CD14-positive monocyte (primary cell): ENCODE measurements around the gene SLC6A16. TPM values are rescaled to one million over a fixed set of nuclear protein-coding genes. Genes with fewer than 3 reads are reported as not detected.

ENCODE experiments used
- DNase-seq, 3 donors: peaks; one replicate each; pipeline ENCODE4 v3.0.0-alpha.2; 2011 to 2022
- H2AFZ ChIP-seq: 2 replicates; pipeline ENCODE4 v1.6.0; 2012; ENCODE audit warnings: mild to moderate bottlenecking, low read depth, low read length, inconsistent platforms; ENCODE audit not compliant: insufficient read depth, poor library complexity, severe bottlenecking
- H3K27ac ChIP-seq, 2 donors: 1 replicate in 1 of 2; 2 replicates in 1 of 2; pipeline ENCODE4 v1.5.1; 2012 to 2013; ENCODE audit warnings: low read length in 2 of 2, control low read depth in 1 of 2, inconsistent platforms in 1 of 2, low read depth in 1 of 2, mild to moderate bottlenecking in 1 of 2
- H3K27me3 ChIP-seq, 2 donors: one replicate each; pipeline versions ENCODE4 v1.6.0 to v1.6.1; 2011 to 2013; ENCODE audit warnings: low read length in 2 of 2; ENCODE audit not compliant: control insufficient read depth in 2 of 2, insufficient read depth in 2 of 2
- H3K36me3 ChIP-seq, 2 donors: replicated peaks in 1 of 2; 1 replicate in 1 of 2; 2 replicates in 1 of 2; pipeline versions ENCODE4 v1.5.1 to v1.6.1; 2012 to 2013; ENCODE audit warnings: low read length in 2 of 2, control low read depth in 1 of 2, inconsistent platforms in 1 of 2, mild to moderate bottlenecking in 1 of 2; ENCODE audit not compliant: insufficient read depth in 2 of 2, control insufficient read depth in 1 of 2
- H3K4me1 ChIP-seq, 2 donors: 1 replicate in 1 of 2; 2 replicates in 1 of 2; pipeline versions ENCODE4 v1.5.1 to v1.6.1; 2012 to 2013; ENCODE audit warnings: low read length in 2 of 2, control low read depth in 1 of 2, inconsistent platforms in 1 of 2, mild to moderate bottlenecking in 1 of 2, moderate library complexity in 1 of 2; ENCODE audit not compliant: insufficient read depth in 2 of 2, control insufficient read depth in 1 of 2
- H3K4me2 ChIP-seq: replicated peaks from 2 replicates; pipeline ENCODE3; 2012; ENCODE audit warnings: low read length, moderate library complexity, mild to moderate bottlenecking; ENCODE audit not compliant: poor library complexity, severe bottlenecking; ENCODE audit errors: extremely low read depth
- H3K4me3 ChIP-seq, 3 experiments: fragments of 200-600 bp in 1 of 3; sonication (generic) in 1 of 3; replicated peaks in 1 of 3; 1 replicate in 2 of 3; 2 replicates in 1 of 3; pipeline ENCODE4 v1.5.1; 2011 to 2013; ENCODE audit warnings: low read length in 3 of 3, mild to moderate bottlenecking in 3 of 3, control low read depth in 2 of 3, low read depth in 2 of 3, inconsistent platforms in 1 of 3, moderate library complexity in 1 of 3
- H3K79me2 ChIP-seq: 2 replicates; pipeline ENCODE4 v1.6.0; 2012; ENCODE audit warnings: mild to moderate bottlenecking, control low read depth, inconsistent platforms, low read length, moderate library complexity; ENCODE audit not compliant: insufficient read depth
- H3K9ac ChIP-seq: 2 replicates; pipeline ENCODE4 v1.6.0; 2017; ENCODE audit warnings: low read length, mild to moderate bottlenecking; ENCODE audit not compliant: insufficient read depth, poor library complexity, severe bottlenecking
- H3K9me3 ChIP-seq, 2 donors: replicated peaks in 1 of 2; 1 replicate in 1 of 2; 2 replicates in 1 of 2; pipeline versions ENCODE4 v1.5.1 to v1.6.1; 2012 to 2013; ENCODE audit warnings: low read length in 2 of 2, control low read depth in 1 of 2; ENCODE audit not compliant: control insufficient read depth in 1 of 2, insufficient read depth in 1 of 2
- H4K20me1 ChIP-seq: 2 replicates; pipeline ENCODE4 v1.6.0; 2012; ENCODE audit warnings: mild to moderate bottlenecking, low read length, control low read depth, moderate library complexity; ENCODE audit not compliant: insufficient read depth
- H3K27ac Mint-ChIP-seq, 7 donors: one replicate each; pipeline ENCODE4 v1.8.0; 2020; ENCODE audit warnings: mild to moderate bottlenecking in 7 of 7, mixed read lengths in 7 of 7, moderate library complexity in 6 of 7, inconsistent platforms in 2 of 7
- H3K27me3 Mint-ChIP-seq, 3 donors: one replicate each; pipeline ENCODE4 v1.8.0; 2021 to 2022; ENCODE audit warnings: low read depth in 3 of 3, mild to moderate bottlenecking in 3 of 3, mixed read lengths in 3 of 3, moderate library complexity in 3 of 3, inconsistent platforms in 1 of 3
- H3K36me3 Mint-ChIP-seq, 2 donors: one replicate each; pipeline ENCODE4 v1.8.0; 2020; ENCODE audit warnings: mixed read lengths in 2 of 2, inconsistent platforms in 1 of 2, mild to moderate bottlenecking in 1 of 2
- H3K4me1 Mint-ChIP-seq: one replicate; pipeline ENCODE4 v1.8.0; 2020; ENCODE audit warnings: mild to moderate bottlenecking, mixed read lengths
- H3K4me3 Mint-ChIP-seq, 2 donors: one replicate each; pipeline ENCODE4 v1.8.0; 2020; ENCODE audit warnings: mild to moderate bottlenecking in 2 of 2, mixed read lengths in 2 of 2, moderate library complexity in 1 of 2
- H3K9me3 Mint-ChIP-seq, 7 donors: one replicate each; pipeline ENCODE4 v1.8.0; 2020 to 2022; ENCODE audit warnings: mixed read lengths in 7 of 7, mild to moderate bottlenecking in 6 of 7, moderate library complexity in 6 of 7, inconsistent platforms in 2 of 7
- WGBS: methylation state at CpG from one replicate; pipeline ENCODE4 v1.1.5; 2013; ENCODE audit warnings: missing lambda C conversion rate; ENCODE audit not compliant: insufficient coverage; 5-methylcytosine and 5-hydroxymethylcytosine counted together
- intact Hi-C, 2 donors: fragments of 100-400 bp; cut with micrococcal nuclease; formaldehyde crosslinking; loops; one replicate each; pipeline versions ENCODE4 v1.15.0 to v1.15.1; 2023
- polyA plus RNA-seq, 3 donors: library from polyadenylated mRNA; depleted of rRNA in 1 of 3; unstranded in 2 of 3; stranded (reverse) in 1 of 3; fragments of 300-500 nt in 2 of 3; fragments of >200 nt in 1 of 3; fragmentation: Illumina TruSeq in 2 of 3; gene quantifications; 1 replicate in 2 of 3; 2 replicates in 1 of 3; pipeline ENCODE4 v1.2.3, GENCODE V29; 2012 to 2021
- TF ChIP-seq, protein P1 (sequence below): fragments of 200-600 bp; IDR thresholded peaks from one replicate; pipeline ENCODE4 v1.8.0; 2022; ENCODE audit warnings: antibody characterized with exemption, mild to moderate bottlenecking

The SLC6A16 gene
- polyA plus RNA-seq, 3 donors, result 0.21 to 1.5 (median 0.55) TPM

DNA sequence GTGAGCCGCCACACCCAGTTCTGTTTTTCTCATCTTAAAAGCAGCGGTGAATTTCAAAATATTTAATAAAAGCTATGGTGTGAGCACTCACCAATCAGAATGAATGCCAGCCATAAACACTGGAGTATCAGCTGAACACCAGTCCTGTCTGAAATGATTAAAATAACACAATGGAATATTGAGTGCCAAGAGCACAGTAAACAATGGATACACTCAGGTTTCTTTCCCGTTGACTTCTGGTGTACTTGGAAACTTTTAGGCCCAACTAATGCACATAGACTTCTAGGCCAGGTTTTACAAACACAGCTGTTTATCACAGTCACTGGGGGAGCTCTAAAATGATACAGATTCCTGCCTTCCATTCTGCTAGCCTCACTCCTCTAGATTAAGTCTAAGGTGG, 68.3 kb downstream of the SLC6A16 start:
- Histone ChIP-seq H3K27me3 (no peaks in the 10 kb centered on the region), H3K9me3 (peaks cover 12 to 14% of the 10 kb centered on the region in 2 donors), H3K4me3 (no peak overlapping the region), H3K9ac (no peak overlapping the region), H2AFZ (no peak overlapping the region), H3K27ac (no peak overlapping the region), H3K4me2 (no peak overlapping the region), H4K20me1 (no peaks in the 10 kb centered on the region), H3K36me3 (no peaks in the 10 kb centered on the region), H3K4me1 (no peaks in the 10 kb centered on the region), H3K79me2 (no peaks in the 10 kb centered on the region)
- Mint-ChIP-seq H3K36me3 (no peaks in the 10 kb centered on the region), H3K4me3 (no peak overlapping the region), H3K27me3 (peaks cover 4 to 11% (median 10%) of the 10 kb centered on the region in 3 donors), H3K4me1 (no peaks in the 10 kb centered on the region), H3K27ac (no peak overlapping the region), H3K9me3 (peaks cover 14 to 28% (median 20%) of the 10 kb centered on the region in 7 donors)
- intact Hi-C loops, result no loop called here
- DNase-seq, result no peak
- TF ChIP-seq, protein P1, sequence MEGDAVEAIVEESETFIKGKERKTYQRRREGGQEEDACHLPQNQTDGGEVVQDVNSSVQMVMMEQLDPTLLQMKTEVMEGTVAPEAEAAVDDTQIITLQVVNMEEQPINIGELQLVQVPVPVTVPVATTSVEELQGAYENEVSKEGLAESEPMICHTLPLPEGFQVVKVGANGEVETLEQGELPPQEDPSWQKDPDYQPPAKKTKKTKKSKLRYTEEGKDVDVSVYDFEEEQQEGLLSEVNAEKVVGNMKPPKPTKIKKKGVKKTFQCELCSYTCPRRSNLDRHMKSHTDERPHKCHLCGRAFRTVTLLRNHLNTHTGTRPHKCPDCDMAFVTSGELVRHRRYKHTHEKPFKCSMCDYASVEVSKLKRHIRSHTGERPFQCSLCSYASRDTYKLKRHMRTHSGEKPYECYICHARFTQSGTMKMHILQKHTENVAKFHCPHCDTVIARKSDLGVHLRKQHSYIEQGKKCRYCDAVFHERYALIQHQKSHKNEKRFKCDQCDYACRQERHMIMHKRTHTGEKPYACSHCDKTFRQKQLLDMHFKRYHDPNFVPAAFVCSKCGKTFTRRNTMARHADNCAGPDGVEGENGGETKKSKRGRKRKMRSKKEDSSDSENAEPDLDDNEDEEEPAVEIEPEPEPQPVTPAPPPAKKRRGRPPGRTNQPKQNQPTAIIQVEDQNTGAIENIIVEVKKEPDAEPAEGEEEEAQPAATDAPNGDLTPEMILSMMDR, result no peak
- WGBS, result 80% methylated on average over 2 of the region's 3 CpGs

DNA sequence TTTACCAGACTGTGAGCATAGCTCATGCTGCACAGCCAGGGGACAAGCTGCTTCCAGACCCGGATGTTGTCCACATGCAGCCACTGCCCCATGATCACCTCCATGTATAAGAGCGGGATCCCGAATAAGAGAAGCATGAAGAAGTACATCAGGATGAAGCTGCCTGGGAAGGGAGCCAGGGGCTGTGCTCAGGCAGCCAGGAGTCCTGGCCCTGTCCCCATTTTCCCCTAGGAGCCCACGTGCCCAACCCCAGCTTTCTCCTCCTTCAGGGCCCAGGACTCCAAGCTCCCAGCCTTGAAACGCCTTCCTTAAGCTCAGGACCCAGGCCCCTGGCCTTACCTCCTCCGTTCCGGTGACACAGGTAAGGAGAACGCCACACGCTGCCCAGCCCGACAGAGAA, 69.3 kb downstream of the SLC6A16 start:
- H3K36me3 Mint-ChIP-seq, result no peaks in the 10 kb centered on the region
- Histone ChIP-seq H3K79me2 (no peaks in the 10 kb centered on the region), H3K27me3 (no peaks in the 10 kb centered on the region), H3K4me3 (no peak overlapping the region), H3K27ac (no peak overlapping the region), H3K36me3 (no peaks in the 10 kb centered on the region), H2AFZ (no peak overlapping the region), H3K4me2 (no peak overlapping the region), H4K20me1 (no peaks in the 10 kb centered on the region), H3K9me3 (peaks cover 12 to 14% of the 10 kb centered on the region in 2 donors), H3K4me1 (no peaks in the 10 kb centered on the region), H3K9ac (no peak overlapping the region)
- peaks cover 14 to 27% (median 18%) of the 10 kb centered on the region in 7 donors for H3K9me3 Mint-ChIP-seq
- TF ChIP-seq, protein P1, result no peak
- 93% methylated on average over 5 of the region's 10 CpGs for WGBS
- H3K27me3 Mint-ChIP-seq, result peaks cover 10 to 15% (median 12%) of the 10 kb centered on the region in 3 donors
- H3K27ac Mint-ChIP-seq, result peak overlapping the region in 1 of 7 donors; percentile 16
- no peak overlapping the region for H3K4me3 Mint-ChIP-seq
- no peaks in the 10 kb centered on the region for H3K4me1 Mint-ChIP-seq
- intact Hi-C loops, result no loop called here
- no peak for DNase-seq
